Measurements from ENCODE around the gene RTN4R. TPM values are rescaled to one million over a fixed set of nuclear protein-coding genes. Genes with fewer than 3 reads are reported as not detected.

Gene RTN4R
- total RNA-seq, 4 donors from 2014 or later: 2.5 to 6.9 (median 3.6) TPM

DNA sequence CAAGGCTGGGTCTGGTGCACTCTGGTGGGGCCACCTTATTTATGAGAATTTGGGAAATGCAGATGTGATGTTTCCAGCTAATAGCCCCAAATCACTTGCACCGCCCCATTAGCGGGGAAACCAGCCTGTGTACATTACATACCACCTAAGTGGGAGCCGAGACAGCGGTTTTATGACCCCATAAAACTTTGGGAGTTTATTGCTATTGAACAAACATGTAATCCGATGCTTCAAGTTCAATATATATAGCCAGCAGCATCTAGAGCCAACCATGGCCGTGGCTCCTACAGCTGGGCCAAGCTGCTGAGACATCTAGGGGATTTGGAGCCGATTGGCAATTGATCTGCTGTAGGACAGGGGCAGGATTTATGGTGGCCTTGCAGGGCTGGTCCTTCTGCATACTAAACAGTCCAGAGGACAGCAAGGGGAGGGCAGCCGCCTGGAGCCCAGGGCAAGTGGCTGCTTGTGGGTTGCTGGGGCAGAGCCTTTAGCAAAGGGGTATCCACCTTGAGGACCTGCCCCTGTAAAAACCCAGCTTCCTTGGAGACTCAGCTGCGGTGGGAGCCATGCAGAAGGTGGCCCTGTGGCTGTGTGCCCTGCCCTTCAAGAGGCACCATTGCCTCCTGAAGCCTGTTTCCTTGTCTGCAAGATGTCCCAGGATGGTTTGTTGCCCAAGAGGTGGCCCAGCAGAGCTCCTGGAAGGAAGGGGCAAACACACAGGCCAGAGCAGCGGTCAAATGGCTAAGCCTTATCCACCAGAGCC lies 69.4 kb downstream of the RTN4R start:
- Histone ChIP-seq H3K4me1 (peaks cover 0 to 8% (median 2%) of the 10 kb centered on the region in 4 donors), H3K36me3 (no peaks in the 10 kb centered on the region), H3K27ac (no peak overlapping the region), H3K9me3 (no peaks in the 10 kb centered on the region), H3K27me3 (peaks cover 0 to 16% of the 10 kb centered on the region in 2 donors), H3K4me3 (no peak overlapping the region)
- WGBS, 2 donors: 70% methylated on average over 10 of the region's 10 CpGs
- no peak for TF ChIP-seq POLR2A (IDR thresholded peaks at IDR 0.05)
- DNase-seq (ENCODE audit: low spot score in 2 of 2): no peak

- H3K27me3 ChIP-seq: peaks cover 0 to 16% of the 10 kb centered on the region in 2 donors
- no peak for TF ChIP-seq POLR2A (IDR thresholded peaks at IDR 0.05)
- no peak for TF ChIP-seq CTCF (IDR thresholded peaks at IDR 0.05)
- no peaks in the 10 kb centered on the region for H3K4me1 ChIP-seq
- no peaks in the 10 kb centered on the region for H3K9me3 ChIP-seq
- H3K36me3 ChIP-seq: no peaks in the 10 kb centered on the region
- no peak overlapping the region for H3K4me3 ChIP-seq
- H3K27ac ChIP-seq: no peak overlapping the region
- WGBS, 2 donors: 91 to 92% methylated on average over 14 to 18 of the region's 18 CpGs
- no peak for DNase-seq (ENCODE audit: low spot score in 2 of 2)
These were observed 70.6 kb downstream of the RTN4R start for GRCh38 chr22:20197407-20198030.

DNA sequence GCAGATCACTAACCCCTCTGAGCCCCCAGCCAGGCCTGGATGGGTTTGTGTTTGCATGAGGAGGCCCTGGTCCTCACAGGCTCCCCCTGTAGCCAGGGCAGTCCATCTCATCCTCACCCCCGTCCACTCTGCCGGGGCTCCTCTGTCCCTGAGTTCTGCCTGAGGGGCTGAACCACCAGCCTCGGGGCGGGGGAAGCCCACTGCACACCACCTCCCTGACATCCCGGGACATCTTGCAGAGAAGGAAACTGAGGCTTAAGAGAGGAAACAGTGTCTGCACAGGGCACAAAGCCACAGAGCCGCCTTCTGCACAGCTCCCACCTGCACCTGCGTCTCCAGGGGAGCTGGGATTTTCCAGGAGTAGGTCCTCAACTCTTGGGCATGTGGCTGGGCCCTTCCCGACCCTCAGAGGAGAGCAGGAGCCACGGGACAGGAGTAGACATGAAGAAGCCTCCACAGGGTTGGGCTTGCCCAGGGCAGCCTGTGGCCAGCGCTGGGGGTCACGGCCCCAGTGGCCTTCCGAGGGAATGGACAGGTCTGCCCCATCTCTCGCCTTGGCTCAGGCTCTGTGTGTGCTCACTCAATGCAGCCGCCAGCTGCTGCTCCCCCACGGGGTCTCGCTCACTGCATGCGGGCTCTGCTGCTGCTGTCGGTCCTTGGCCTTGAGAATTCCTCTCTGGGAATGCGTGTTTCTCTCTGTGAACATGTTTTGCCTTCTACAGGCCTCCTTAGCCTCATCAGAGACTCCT lies 71.8 kb downstream of the RTN4R start:
- Histone ChIP-seq H3K27ac (no peak overlapping the region), H3K36me3 (no peaks in the 10 kb centered on the region), H3K4me3 (no peak overlapping the region), H3K4me1 (no peaks in the 10 kb centered on the region), H3K27me3 (peaks cover 0 to 9% of the 10 kb centered on the region in 2 donors), H3K9me3 (no peaks in the 10 kb centered on the region)
- TF ChIP-seq CTCF (IDR thresholded peaks at IDR 0.05) (no peak), POLR2A (IDR thresholded peaks at IDR 0.05) (no peak), EP300 (IDR thresholded peaks at IDR 0.05) (no peak)
- DNase-seq (ENCODE audit: low spot score in 2 of 2): no peak
- 77 to 87% methylated on average over 9 to 16 of the region's 19 CpGs for WGBS, 2 donors

GRCh38 chr22:20194681-20195593 lies 73.2 kb downstream of the RTN4R start:
- Histone ChIP-seq H3K4me1 (no peaks in the 10 kb centered on the region), H3K27ac (no peak overlapping the region), H3K36me3 (no peaks in the 10 kb centered on the region), H3K4me3 (no peak overlapping the region), H3K9me3 (no peaks in the 10 kb centered on the region), H3K27me3 (peaks cover 0 to 5% of the 10 kb centered on the region in 2 donors)
- no peak for DNase-seq (ENCODE audit: low spot score in 2 of 2)
- TF ChIP-seq POLR2A (IDR thresholded peaks at IDR 0.05) (no peak), EP300 (IDR thresholded peaks at IDR 0.05) (no peak), CTCF (IDR thresholded peaks at IDR 0.05) (no peak)
- WGBS, 2 donors: 56 to 58% methylated on average over 15 of the region's 15 CpGs

Data from tibial nerve (tissue), 4 donors.